Measurements from ENCODE around the gene BCDIN3D.
"Not testable (repeated sequence)": the region's sequence is repeated elsewhere in the genome, so short reads cannot be mapped to it uniquely, and the experiment has no call there.

Gene BCDIN3D

GRCh38 chr12:49881415-49882247 lies 38.7 kb upstream of the BCDIN3D start:
- Mint-ChIP-seq H3K27ac (no peak overlapping the region), H3K27me3 (peaks cover 2% of the 10 kb centered on the region), H3K36me3 (no peaks in the 10 kb centered on the region), H3K9me3 (ENCODE audit: low read depth) (no peaks in the 10 kb centered on the region), H3K4me1 (ENCODE audit: low read depth) (no peaks in the 10 kb centered on the region), H3K4me3 (no peak overlapping the region)

- no peak overlapping the region for H3K4me3 Mint-ChIP-seq
- H3K36me3 Mint-ChIP-seq: no peaks in the 10 kb centered on the region
- no peaks in the 10 kb centered on the region for H3K9me3 Mint-ChIP-seq (ENCODE audit: low read depth)
- no peak overlapping the region for H3K27ac Mint-ChIP-seq
- H3K27me3 Mint-ChIP-seq: peaks cover 2% of the 10 kb centered on the region
- no peaks in the 10 kb centered on the region for H3K4me1 Mint-ChIP-seq (ENCODE audit: low read depth)
Observed at GRCh38 chr12:49880756-49881414, 38.0 kb upstream of the BCDIN3D start.

GRCh38 chr12:49879065-49879464 lies 36.2 kb upstream of the BCDIN3D start:
- not testable (repeated sequence) for H3K36me3 Mint-ChIP-seq; H3K4me1 Mint-ChIP-seq (ENCODE audit: low read depth); H3K27me3 Mint-ChIP-seq; H3K27ac Mint-ChIP-seq; H3K9me3 Mint-ChIP-seq (ENCODE audit: low read depth); H3K4me3 Mint-ChIP-seq

GRCh38 chr12:49878021-49878420 lies 35.1 kb upstream of the BCDIN3D start:
- no peaks in the 10 kb centered on the region for H3K4me1 Mint-ChIP-seq (ENCODE audit: low read depth)
- no peaks in the 10 kb centered on the region for H3K36me3 Mint-ChIP-seq
- H3K27ac Mint-ChIP-seq: no peak overlapping the region
- H3K9me3 Mint-ChIP-seq (ENCODE audit: low read depth): no peaks in the 10 kb centered on the region
- no peaks in the 10 kb centered on the region for H3K27me3 Mint-ChIP-seq
- no peak overlapping the region for H3K4me3 Mint-ChIP-seq

- Mint-ChIP-seq H3K27ac (no peak overlapping the region), H3K36me3 (no peaks in the 10 kb centered on the region), H3K9me3 (ENCODE audit: low read depth) (no peaks in the 10 kb centered on the region), H3K27me3 (no peaks in the 10 kb centered on the region), H3K4me1 (ENCODE audit: low read depth) (no peaks in the 10 kb centered on the region), H3K4me3 (no peak overlapping the region)
Observed at GRCh38 chr12:49877066-49877465, 34.2 kb upstream of the BCDIN3D start.

GRCh38 chr12:49876070-49876469 lies 33.2 kb upstream of the BCDIN3D start:
- Mint-ChIP-seq H3K36me3 (no peaks in the 10 kb centered on the region), H3K27me3 (no peaks in the 10 kb centered on the region), H3K4me3 (no peak overlapping the region), H3K27ac (no peak overlapping the region), H3K4me1 (ENCODE audit: low read depth) (no peaks in the 10 kb centered on the region), H3K9me3 (ENCODE audit: low read depth) (no peaks in the 10 kb centered on the region)

GRCh38 chr12:49875115-49875720 lies 32.3 kb upstream of the BCDIN3D start:
- Mint-ChIP-seq H3K4me3 (no peak overlapping the region), H3K4me1 (ENCODE audit: low read depth) (no peaks in the 10 kb centered on the region), H3K36me3 (no peaks in the 10 kb centered on the region), H3K27me3 (no peaks in the 10 kb centered on the region), H3K27ac (no peak overlapping the region), H3K9me3 (ENCODE audit: low read depth) (no peaks in the 10 kb centered on the region)

GRCh38 chr12:49874142-49874897 lies 31.4 kb upstream of the BCDIN3D start:
- H3K9me3 Mint-ChIP-seq (ENCODE audit: low read depth): no peaks in the 10 kb centered on the region
- H3K27ac Mint-ChIP-seq: no peak overlapping the region
- H3K4me3 Mint-ChIP-seq: no peak overlapping the region
- H3K4me1 Mint-ChIP-seq (ENCODE audit: low read depth): no peaks in the 10 kb centered on the region
- H3K27me3 Mint-ChIP-seq: no peaks in the 10 kb centered on the region
- no peaks in the 10 kb centered on the region for H3K36me3 Mint-ChIP-seq

GRCh38 chr12:49873361-49873934 lies 30.5 kb upstream of the BCDIN3D start:
- Mint-ChIP-seq H3K27me3 (no peaks in the 10 kb centered on the region), H3K27ac (no peak overlapping the region), H3K4me3 (no peak overlapping the region), H3K36me3 (no peaks in the 10 kb centered on the region), H3K4me1 (ENCODE audit: low read depth) (no peaks in the 10 kb centered on the region), H3K9me3 (ENCODE audit: low read depth) (no peaks in the 10 kb centered on the region)

- no peaks in the 10 kb centered on the region for H3K27me3 Mint-ChIP-seq
- no peak overlapping the region for H3K4me3 Mint-ChIP-seq
- H3K9me3 Mint-ChIP-seq (ENCODE audit: low read depth): no peaks in the 10 kb centered on the region
Observed at GRCh38 chr12:49872781-49873181, 29.9 kb upstream of the BCDIN3D start.

GRCh38 chr12:49872381-49872780 lies 29.5 kb upstream of the BCDIN3D start:
- Mint-ChIP-seq H3K9me3 (ENCODE audit: low read depth) (no peaks in the 10 kb centered on the region), H3K27ac (no peak overlapping the region), H3K27me3 (no peaks in the 10 kb centered on the region), H3K4me1 (ENCODE audit: low read depth) (no peaks in the 10 kb centered on the region), H3K36me3 (no peaks in the 10 kb centered on the region), H3K4me3 (no peak overlapping the region)

More at GRCh38 chr12:49872781-49873181, 29.9 kb upstream of the BCDIN3D start:
- H3K4me1 Mint-ChIP-seq (ENCODE audit: low read depth): no peaks in the 10 kb centered on the region
- H3K36me3 Mint-ChIP-seq: no peaks in the 10 kb centered on the region
- H3K27ac Mint-ChIP-seq: no peak overlapping the region

GRCh38 chr12:49871811-49872251 lies 28.9 kb upstream of the BCDIN3D start:
- H3K27me3 Mint-ChIP-seq; H3K36me3 Mint-ChIP-seq; H3K27ac Mint-ChIP-seq; H3K4me1 Mint-ChIP-seq (ENCODE audit: low read depth); H3K9me3 Mint-ChIP-seq (ENCODE audit: low read depth); H3K4me3 Mint-ChIP-seq: not testable (repeated sequence)

- H3K4me1 Mint-ChIP-seq (ENCODE audit: low read depth): no peaks in the 10 kb centered on the region
- no peaks in the 10 kb centered on the region for H3K27me3 Mint-ChIP-seq
- no peak overlapping the region for H3K27ac Mint-ChIP-seq
- no peak overlapping the region for H3K4me3 Mint-ChIP-seq
- H3K36me3 Mint-ChIP-seq: no peaks in the 10 kb centered on the region
- no peaks in the 10 kb centered on the region for H3K9me3 Mint-ChIP-seq (ENCODE audit: low read depth)
Observed at GRCh38 chr12:49871263-49871561, 28.3 kb upstream of the BCDIN3D start.

GRCh38 chr12:49870501-49871262 lies 27.8 kb upstream of the BCDIN3D start:
- H3K9me3 Mint-ChIP-seq (ENCODE audit: low read depth): no peaks in the 10 kb centered on the region
- no peak overlapping the region for H3K4me3 Mint-ChIP-seq
- no peaks in the 10 kb centered on the region for H3K27me3 Mint-ChIP-seq
- H3K27ac Mint-ChIP-seq: no peak overlapping the region
- no peaks in the 10 kb centered on the region for H3K36me3 Mint-ChIP-seq
- no peaks in the 10 kb centered on the region for H3K4me1 Mint-ChIP-seq (ENCODE audit: low read depth)
